SK-N-MC (cell line): ENCODE data around the gene VANGL2.

Experiments used
- DNase-seq: peaks from one replicate; pipeline ENCODE4 v3.0.0-alpha.2; 2011; ENCODE audit warnings: low read depth, low spot score
- H3K27ac ChIP-seq: fragments of 200-600 bp; sonication (generic); 2 replicates; pipeline ENCODE4 v1.5.1; 2016; ENCODE audit warnings: mixed run types
- H3K36me3 ChIP-seq: fragments of 200-600 bp; sonication (generic); 2 replicates; pipeline ENCODE4 v1.6.1; 2017; ENCODE audit warnings: antibody characterized with exemption, low read length, mixed read lengths; ENCODE audit not compliant: insufficient read depth
- H3K4me3 ChIP-seq: fragments of 200-600 bp; sonication (generic); 2 replicates; pipeline ENCODE4 v1.5.1; 2016
- H3K9ac ChIP-seq: fragments of 200-600 bp; sonication (generic); 2 replicates; pipeline ENCODE4 v1.8.0; 2017; ENCODE audit warnings: mixed run types, mixed read lengths; ENCODE audit not compliant: insufficient read length
- H3K9me3 ChIP-seq: fragments of 200-600 bp; sonication (generic); 2 replicates; pipeline ENCODE4 v1.6.1; 2017; ENCODE audit warnings: low read depth, mild to moderate bottlenecking, antibody characterized with exemption, low read length, moderate library complexity, mixed read lengths
- EZH2 ChIP-seq: fragments of 200-600 bp; sonication (generic); IDR thresholded peaks from one replicate; pipeline ENCODE4 v1.6.1; 2017; ENCODE audit warnings: antibody characterized with exemption
- FOXP2 ChIP-seq: optimal IDR thresholded peaks from 2 replicates; pipeline ENCODE3; 2011; ENCODE audit warnings: mild to moderate bottlenecking, moderate library complexity; ENCODE audit not compliant: insufficient read depth; ENCODE audit errors: extremely low read length, control extremely low read depth
- POLR2AphosphoS5 ChIP-seq: IDR thresholded peaks from 2 replicates; pipeline ENCODE4 v1.6.1; 2012; ENCODE audit warnings: mild to moderate bottlenecking, low read depth, low read length, borderline replicate concordance

The VANGL2 gene

GRCh38 chr1:160360227-160360695 lies 40.1 kb upstream of the VANGL2 start:
- no peaks in the 10 kb centered on the region for H3K9me3 ChIP-seq
- no peak for TF ChIP-seq POLR2AphosphoS5
- TF ChIP-seq EZH2: no peak
- no peak for TF ChIP-seq FOXP2
- H3K27ac ChIP-seq: no peak overlapping the region
- H3K36me3 ChIP-seq: peaks cover 29% of the 10 kb centered on the region; the same call in 1 of the 2 replicates
- no peak for DNase-seq
- no peak overlapping the region for H3K4me3 ChIP-seq
- no peak overlapping the region for H3K9ac ChIP-seq

- TF ChIP-seq EZH2 (no peak), POLR2AphosphoS5 (no peak), FOXP2 (no peak)
- Histone ChIP-seq H3K9ac (no peak overlapping the region), H3K36me3 (peaks cover 19% of the 10 kb centered on the region; the same call in 1 of the 2 replicates)
Observed at GRCh38 chr1:160361199-160361598, 39.2 kb upstream of the VANGL2 start.

GRCh38 chr1:160361814-160362167 lies 38.6 kb upstream of the VANGL2 start:
- Histone ChIP-seq H3K36me3 (peaks cover 14% of the 10 kb centered on the region; the same call in 1 of the 2 replicates), H3K9ac (no peak overlapping the region), H3K27ac (no peak overlapping the region), H3K9me3 (no peaks in the 10 kb centered on the region), H3K4me3 (no peak overlapping the region)
- TF ChIP-seq EZH2 (no peak), POLR2AphosphoS5 (no peak), FOXP2 (no peak)
- no peak for DNase-seq

More at GRCh38 chr1:160361199-160361598, 39.2 kb upstream of the VANGL2 start:
- no peak overlapping the region for H3K27ac ChIP-seq
- DNase-seq: no peak
- H3K4me3 ChIP-seq: no peak overlapping the region
- H3K9me3 ChIP-seq: no peaks in the 10 kb centered on the region

GRCh38 chr1:160362168-160362957 lies 38.0 kb upstream of the VANGL2 start:
- Histone ChIP-seq H3K9ac (no peak overlapping the region), H3K27ac (no peak overlapping the region), H3K4me3 (no peak overlapping the region), H3K9me3 (no peaks in the 10 kb centered on the region), H3K36me3 (peaks cover 10% of the 10 kb centered on the region; the same call in 1 of the 2 replicates)
- DNase-seq: no peak
- TF ChIP-seq FOXP2 (no peak), EZH2 (no peak), POLR2AphosphoS5 (no peak)

GRCh38 chr1:160363010-160363409 lies 37.4 kb upstream of the VANGL2 start:
- TF ChIP-seq FOXP2: no peak
- no peak for TF ChIP-seq EZH2
- no peak for TF ChIP-seq POLR2AphosphoS5
- no peaks in the 10 kb centered on the region for H3K9me3 ChIP-seq
- no peak for DNase-seq
- no peak overlapping the region for H3K4me3 ChIP-seq
- peaks cover 4% of the 10 kb centered on the region; the same call in 1 of the 2 replicates for H3K36me3 ChIP-seq
- H3K9ac ChIP-seq: no peak overlapping the region
- no peak overlapping the region for H3K27ac ChIP-seq

GRCh38 chr1:160363951-160364735 lies 36.2 kb upstream of the VANGL2 start:
- Histone ChIP-seq H3K27ac (no peak overlapping the region), H3K36me3 (peaks cover 4% of the 10 kb centered on the region; the same call in 1 of the 2 replicates), H3K9me3 (no peaks in the 10 kb centered on the region), H3K4me3 (no peak overlapping the region), H3K9ac (no peak overlapping the region)
- TF ChIP-seq EZH2 (no peak), FOXP2 (no peak), POLR2AphosphoS5 (no peak)
- no peak for DNase-seq

- Histone ChIP-seq H3K9ac (no peak overlapping the region), H3K9me3 (no peaks in the 10 kb centered on the region), H3K36me3 (no peaks in the 10 kb centered on the region), H3K27ac (no peak overlapping the region), H3K4me3 (no peak overlapping the region)
- DNase-seq: no peak
- TF ChIP-seq EZH2 (no peak), POLR2AphosphoS5 (no peak), FOXP2 (no peak)
Observed at GRCh38 chr1:160365325-160365724, 35.0 kb upstream of the VANGL2 start.

- no peak within 1 kb of the TSS for H3K27ac ChIP-seq
- no peaks in the 10 kb centered on the region for H3K9me3 ChIP-seq
- no peak within 1 kb of the TSS for H3K4me3 ChIP-seq
- DNase-seq: no peak
- no peak within 1 kb of the TSS for H3K9ac ChIP-seq
- H3K36me3 ChIP-seq: no peaks in the 10 kb centered on the region
- TF ChIP-seq EZH2 (no peak), POLR2AphosphoS5 (no peak), FOXP2 (no peak)
Observed at GRCh38 chr1:160366731-160367515, 33.4 kb upstream of the VANGL2 start, which contains the start of gene NHLH1. NHLH1 (plus strand) TSS chr1:160367071; CDS start chr1:160370732, 3,661 bp downstream.
